Stimulated activated CD8-positive, alpha-beta memory T cell treated with anti-CD3 and anti-CD28 coated beads, Interleukin-4, amount 100 ng/mL, for 24 hours (primary cell): ENCODE data around the gene MBNL1.
"Not testable (repeated sequence)": the region's sequence is repeated elsewhere in the genome, so short reads cannot be mapped to it uniquely, and the experiment has no call there.

Experiments used
- DNase-seq: peaks from one replicate; pipeline ENCODE4 v3.0.0-alpha.2; 2020; ENCODE audit warnings: low read depth

Gene MBNL1

GRCh38 chr3:152350139-152350538, 81.4 kb downstream of the MBNL1 start:
- no peak for DNase-seq

DNA sequence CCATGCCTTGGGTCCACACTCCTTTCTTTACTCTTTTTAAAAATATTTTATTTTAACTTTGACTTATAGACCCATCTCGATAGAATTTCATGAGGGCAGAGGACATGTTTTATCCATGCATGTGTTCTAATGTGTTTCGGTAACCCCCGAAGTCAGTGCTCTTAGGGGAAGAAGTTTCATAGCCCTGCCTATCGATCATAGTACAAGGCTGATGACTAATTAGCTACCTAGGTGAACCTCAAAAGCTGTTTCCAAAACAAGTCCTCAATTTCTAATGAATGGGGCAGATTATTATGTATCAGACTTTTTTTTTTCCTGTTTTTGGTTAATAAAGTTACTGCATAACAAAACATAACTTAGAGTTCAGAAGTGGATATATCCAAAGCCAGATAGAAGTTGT, 82.0 kb downstream of the MBNL1 start:
- DNase-seq: no peak

- DNase-seq: no peak
Measured at GRCh38 chr3:152352554-152352953, 83.8 kb downstream of the MBNL1 start.

GRCh38 chr3:152353578-152353977, 84.8 kb downstream of the MBNL1 start:
- no peak for DNase-seq

DNA sequence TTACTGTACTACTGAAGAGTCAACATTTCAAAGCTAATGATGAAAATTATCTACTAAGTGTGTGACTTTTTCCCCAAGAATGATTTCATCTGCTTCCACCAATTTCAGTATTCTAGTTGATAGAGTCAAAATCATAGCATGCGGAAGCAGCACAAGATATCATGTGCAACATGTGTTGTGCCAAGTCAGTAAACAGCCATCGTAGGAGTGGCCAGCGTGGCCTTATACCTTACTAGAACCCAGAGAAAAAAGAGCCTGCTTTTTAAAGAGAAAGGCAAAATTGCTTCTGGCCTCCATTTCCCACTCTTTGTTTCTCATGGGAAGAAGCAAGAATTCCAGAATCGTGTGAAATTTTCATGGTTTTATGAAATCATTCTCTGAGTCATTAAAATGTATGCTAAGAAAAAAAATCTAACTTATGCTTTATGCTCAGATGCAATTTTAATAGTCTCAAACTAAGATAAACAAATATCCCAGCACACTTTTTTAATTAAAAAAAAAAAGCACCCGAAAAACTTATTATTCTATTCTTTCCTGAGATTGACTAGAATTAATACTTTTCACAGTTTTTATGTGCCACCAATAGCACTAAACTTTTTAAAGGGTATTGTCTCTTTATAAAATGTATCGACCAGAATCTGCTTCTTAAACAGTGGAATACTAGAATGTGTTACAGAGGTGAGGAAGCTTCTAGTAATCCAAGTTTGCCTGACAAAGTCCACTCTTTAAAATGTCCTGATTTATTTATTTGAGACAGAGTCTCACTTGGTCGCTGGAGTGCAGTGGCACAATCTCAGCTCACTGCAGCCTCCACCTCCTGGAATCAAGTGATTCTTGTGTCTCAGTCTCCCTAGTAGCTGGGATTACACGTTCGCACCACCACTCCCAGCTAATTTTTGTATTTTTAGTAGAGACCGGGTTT, 87.3 kb downstream of the MBNL1 start:
- no peak for DNase-seq

DNA sequence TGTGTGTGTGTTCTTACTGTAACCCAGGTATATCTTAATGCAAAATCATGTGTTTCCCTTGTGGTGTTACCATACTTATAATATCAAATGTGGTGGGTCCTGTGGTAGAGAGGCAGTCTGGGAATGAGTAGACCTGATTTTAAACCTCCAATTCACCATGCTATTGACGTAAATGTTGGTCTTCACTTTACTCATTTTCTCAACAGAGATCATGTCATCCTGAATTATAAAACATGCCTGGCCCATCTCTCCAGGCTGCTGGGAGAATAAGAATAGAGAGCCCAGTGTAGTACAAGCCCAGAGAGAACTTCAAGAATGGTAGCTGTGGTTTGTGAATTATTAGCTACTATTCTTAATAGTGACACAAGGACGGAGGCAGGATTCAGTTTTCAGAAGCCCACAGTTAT, 88.1 kb downstream of the MBNL1 start:
- DNase-seq: no peak

- DNase-seq: no peak
Measured at GRCh38 chr3:152357587-152357986, 88.9 kb downstream of the MBNL1 start.

- DNase-seq: no peak
Measured at GRCh38 chr3:152359385-152360248, 90.9 kb downstream of the MBNL1 start.

DNA sequence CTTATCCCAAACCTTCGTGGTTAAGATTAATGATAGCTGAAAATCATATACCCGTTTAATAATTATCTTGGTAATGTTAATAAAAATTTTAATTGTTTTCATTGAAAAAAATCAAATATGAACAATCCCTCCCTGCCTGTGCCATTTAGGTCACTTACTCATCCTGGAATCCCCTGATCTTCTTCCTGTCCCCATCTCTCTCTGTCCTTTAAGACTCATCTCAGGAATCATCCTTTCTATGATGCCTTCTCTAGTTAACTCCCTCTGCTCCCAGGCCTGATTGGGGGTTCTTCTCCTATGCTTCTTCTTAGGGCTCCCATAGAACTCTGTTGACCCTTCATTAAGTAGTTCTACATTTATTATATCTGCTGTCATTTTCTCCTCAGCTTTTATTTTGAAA, 91.6 kb downstream of the MBNL1 start:
- DNase-seq: no peak

DNA sequence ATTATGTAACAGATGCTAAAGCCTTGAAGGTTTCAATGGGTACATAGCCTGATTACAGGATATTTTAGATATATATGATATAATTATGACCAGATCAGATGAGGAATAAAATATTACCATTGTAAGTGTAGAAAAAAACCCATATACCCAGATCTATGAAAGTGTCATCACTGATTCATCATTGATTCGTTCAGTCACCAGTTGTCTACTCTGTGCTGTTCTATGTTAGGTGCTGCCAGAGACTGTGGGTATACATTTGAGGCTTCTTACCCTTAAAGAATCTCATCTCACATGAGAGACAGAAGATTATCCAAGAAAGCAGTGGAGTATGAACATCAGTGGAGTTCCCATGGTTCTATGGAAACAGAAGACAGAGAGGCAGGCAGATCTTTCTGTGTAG, 92.2 kb downstream of the MBNL1 start:
- no peak for DNase-seq

- DNase-seq: no peak
Measured at GRCh38 chr3:152362086-152362485, 93.4 kb downstream of the MBNL1 start.

- no peak for DNase-seq
Measured at GRCh38 chr3:152364237-152364636, 95.5 kb downstream of the MBNL1 start.

DNA sequence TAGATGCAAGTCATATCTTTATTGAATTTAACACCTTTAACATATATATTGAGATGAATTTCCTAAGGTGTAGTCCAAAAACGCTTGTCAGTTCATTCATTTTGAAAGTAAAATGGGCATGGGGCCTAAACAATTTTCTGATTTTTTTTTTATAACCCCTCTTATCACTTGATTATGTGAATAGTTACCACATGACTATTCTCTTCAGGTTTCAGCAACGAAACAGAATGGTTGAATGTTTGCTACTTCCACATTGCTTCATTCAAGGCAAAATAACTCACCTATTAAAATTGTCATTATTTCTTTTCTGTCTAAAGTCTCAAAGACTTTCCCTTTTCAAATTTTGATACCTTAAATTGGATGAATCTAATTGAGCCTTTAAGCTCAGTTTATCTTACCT, 96.4 kb downstream of the MBNL1 start:
- DNase-seq: no peak

GRCh38 chr3:152365766-152366593, 97.3 kb downstream of the MBNL1 start:
- no peak for DNase-seq

DNA sequence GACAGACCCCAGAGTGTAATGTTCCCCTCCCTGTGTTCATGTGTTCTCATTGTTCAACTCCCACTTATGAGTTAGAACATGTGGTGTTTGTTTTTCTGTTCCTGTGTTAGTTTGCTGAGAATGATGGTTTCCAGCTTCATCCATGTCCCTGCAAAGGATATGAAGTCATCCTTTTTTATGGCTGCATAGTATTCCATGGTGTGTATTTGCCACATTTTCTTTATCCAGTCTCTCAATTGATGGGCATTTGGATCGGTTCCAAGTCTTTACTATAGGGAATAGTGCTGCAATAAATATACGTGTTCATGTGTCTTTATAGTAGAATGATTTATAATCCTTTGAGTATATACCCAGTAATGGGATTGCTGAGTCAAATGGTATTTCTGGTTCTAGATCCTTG, 98.5 kb downstream of the MBNL1 start:
- not testable (repeated sequence) for DNase-seq

DNA sequence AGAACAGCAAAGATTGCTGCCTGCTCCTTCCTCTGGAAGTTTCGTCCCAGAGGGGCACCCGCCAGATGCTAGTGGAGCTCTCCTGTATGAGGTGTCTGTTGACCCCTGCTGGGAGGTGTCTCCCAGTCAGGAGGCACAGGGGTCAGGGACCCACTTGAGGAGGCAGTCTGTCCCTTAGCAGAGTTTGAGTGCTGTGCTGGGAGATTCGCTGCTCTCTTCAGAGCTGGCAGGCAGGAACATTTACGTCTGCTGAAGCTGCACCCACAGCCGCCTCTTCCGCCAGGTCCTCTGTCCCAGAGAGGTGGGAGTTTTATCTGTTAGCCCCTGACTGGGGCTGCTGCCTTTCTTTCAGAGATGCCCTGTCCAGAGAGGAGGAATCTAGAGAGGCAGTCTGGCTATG, 103.9 kb downstream of the MBNL1 start:
- not testable (repeated sequence) for DNase-seq

- no peak for DNase-seq
Measured at GRCh38 chr3:152373379-152373778, 104.7 kb downstream of the MBNL1 start.

DNA sequence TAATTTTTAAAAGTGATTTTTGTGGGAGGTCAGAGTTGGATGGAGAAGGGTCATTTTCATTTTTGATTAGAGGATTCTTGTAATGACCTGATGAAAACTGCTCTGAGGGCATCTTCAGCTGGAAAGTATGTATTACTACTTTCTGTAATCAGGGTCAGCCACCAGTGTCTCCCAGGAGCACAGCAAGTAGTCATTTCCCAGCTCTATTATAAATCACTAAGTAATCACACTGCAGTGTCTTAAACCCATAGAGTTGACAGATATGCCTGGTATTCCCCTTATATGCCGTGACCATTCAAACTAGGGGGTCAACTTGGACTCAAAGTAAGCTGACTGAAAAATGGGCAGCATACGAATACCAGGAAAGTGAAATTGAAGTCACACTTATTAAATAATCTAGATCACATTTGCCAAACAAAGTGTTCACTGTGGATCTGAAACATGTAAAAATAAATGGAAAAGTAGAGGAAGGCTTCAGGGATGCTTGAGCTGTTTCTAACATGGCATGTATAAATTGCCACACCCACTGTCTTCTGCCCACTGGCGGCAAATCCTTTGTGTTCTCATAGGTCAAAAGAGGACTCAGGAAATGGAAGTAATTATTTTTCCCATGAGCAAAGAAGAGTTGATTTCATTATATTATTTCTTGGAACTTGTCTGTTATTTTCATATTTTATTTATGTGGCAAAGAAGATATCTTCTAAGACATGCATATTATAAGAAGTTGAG, 105.7 kb downstream of the MBNL1 start:
- no peak for DNase-seq

GRCh38 chr3:152375546-152375945, 106.8 kb downstream of the MBNL1 start:
- no peak for DNase-seq

GRCh38 chr3:152376351-152377183, 107.8 kb downstream of the MBNL1 start:
- no peak for DNase-seq

DNA sequence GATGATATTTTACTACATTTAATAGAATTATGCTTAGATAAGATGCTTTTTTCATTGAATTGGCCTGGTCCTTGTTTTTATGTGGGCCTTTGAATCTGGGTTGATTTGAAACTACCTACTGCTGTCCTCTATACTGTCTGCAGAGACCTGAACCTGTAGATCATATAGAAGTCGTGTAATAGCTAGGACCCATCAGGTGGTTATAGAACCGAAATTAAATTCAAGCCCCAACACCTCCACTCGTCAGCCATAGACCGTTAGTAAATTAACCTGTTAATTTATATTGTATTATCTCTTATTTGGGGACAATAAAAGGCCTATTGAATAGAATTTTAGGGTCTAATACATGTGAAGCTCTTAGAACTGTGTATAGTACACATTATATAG, 108.4 kb downstream of the MBNL1 start:
- DNase-seq: no peak
